Stimulated activated naive B cell treated with anti-CD40 and anti-IgM and Interleukin-4, amounts not matched to agents 10 μg/mL and 1 μg/mL and 100 μg/mL, for 72 hours (primary cell): ENCODE data around the gene TMEM89.

Source experiments
- ATAC-seq, 2 donors: fragments of 150-1000 bp; cut with Tn5 transposase; replicated peaks; 2 replicates each; pipeline ENCODE4 v1.10.0; 2021; ENCODE audit warnings: moderate library complexity in 1 of 2
- DNase-seq: peaks from one replicate; pipeline ENCODE4 v3.0.0; 2021
- H3K27ac Mint-ChIP-seq: one replicate; pipeline ENCODE4 v1.8.0; 2022; ENCODE audit warnings: mild to moderate bottlenecking, mixed read lengths
- H3K27me3 Mint-ChIP-seq, 2 donors: one replicate each; pipeline ENCODE4 v1.8.0; 2022; ENCODE audit warnings: mixed read lengths in 2 of 2
- H3K36me3 Mint-ChIP-seq, 2 donors: one replicate each; pipeline ENCODE4 v1.8.0; 2022; ENCODE audit warnings: mixed read lengths in 2 of 2, mild to moderate bottlenecking in 1 of 2
- H3K4me1 Mint-ChIP-seq, 2 donors: one replicate each; pipeline ENCODE4 v1.8.0; 2022; ENCODE audit warnings: mixed read lengths in 2 of 2, mild to moderate bottlenecking in 1 of 2
- H3K4me3 Mint-ChIP-seq, 2 donors: one replicate each; pipeline ENCODE4 v1.8.0; 2022; ENCODE audit warnings: mild to moderate bottlenecking in 2 of 2, mixed read lengths in 2 of 2, moderate library complexity in 1 of 2
- H3K9me3 Mint-ChIP-seq, 2 donors: one replicate each; pipeline ENCODE4 v1.8.0; 2022; ENCODE audit warnings: mixed read lengths in 2 of 2, mild to moderate bottlenecking in 1 of 2

Gene TMEM89, protein sequence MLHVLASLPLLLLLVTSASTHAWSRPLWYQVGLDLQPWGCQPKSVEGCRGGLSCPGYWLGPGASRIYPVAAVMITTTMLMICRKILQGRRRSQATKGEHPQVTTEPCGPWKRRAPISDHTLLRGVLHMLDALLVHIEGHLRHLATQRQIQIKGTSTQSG

DNA sequence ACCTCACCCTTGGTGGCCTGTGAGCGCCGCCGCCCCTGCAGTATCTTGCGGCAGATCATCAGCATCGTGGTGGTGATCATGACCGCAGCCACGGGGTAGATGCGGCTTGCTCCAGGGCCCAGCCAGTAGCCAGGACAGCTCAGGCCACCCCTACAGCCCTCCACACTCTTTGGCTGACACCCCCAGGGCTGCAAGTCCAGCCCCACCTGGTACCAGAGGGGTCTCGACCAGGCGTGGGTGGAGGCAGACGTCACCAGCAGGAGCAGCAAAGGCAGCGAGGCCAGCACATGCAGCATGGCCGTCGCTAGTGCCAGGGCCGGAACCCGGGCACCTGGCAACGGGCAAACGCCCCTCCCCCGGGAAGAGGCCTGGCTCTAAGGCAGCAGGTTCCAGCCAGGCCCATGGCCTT is at the start of gene TMEM89:
Gene TMEM89, minus strand, starts transcription at position 309 of the 409 bp plus-strand sequence. Its CDS starts 13 bp downstream, at position 296.
- H3K27me3 Mint-ChIP-seq = no peaks in the 10 kb centered on the region
- no peak for DNase-seq
- peaks cover 3 to 9% of the 10 kb centered on the region in 2 donors for H3K9me3 Mint-ChIP-seq
- H3K27ac Mint-ChIP-seq = no peak within 1 kb of the TSS
- H3K4me3 Mint-ChIP-seq = no peak within 1 kb of the TSS
- ATAC-seq = no peak
- peaks cover 4 to 5% of the 10 kb centered on the region in 2 donors for H3K4me1 Mint-ChIP-seq
- H3K36me3 Mint-ChIP-seq = peaks cover 29 to 44% of the 10 kb centered on the region in 2 donors

DNA sequence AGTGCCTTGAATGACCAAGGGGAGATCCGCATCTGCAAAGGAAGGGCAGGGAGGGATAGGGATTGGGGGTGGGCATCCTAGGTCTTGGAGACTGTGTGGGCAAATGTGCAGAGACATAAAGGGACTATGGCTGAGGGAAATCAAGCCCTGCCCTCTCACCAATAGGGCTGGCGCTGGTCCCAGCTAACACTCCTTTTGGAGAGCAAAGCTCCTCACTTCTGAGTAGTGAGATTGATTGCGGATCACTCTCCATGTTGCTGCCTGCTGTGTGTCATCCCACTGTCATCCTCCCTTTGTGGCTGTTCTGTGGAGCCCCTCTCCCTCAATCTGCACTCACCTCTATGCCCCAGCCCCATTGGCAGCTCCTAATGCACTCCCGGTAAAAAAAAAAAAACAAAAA is 43.4 kb upstream of the TMEM89 start:
- DNase-seq (no peak), ATAC-seq (no peak)
- peaks cover 10 to 27% of the 10 kb centered on the region in 2 donors for H3K4me1 Mint-ChIP-seq
- H3K9me3 Mint-ChIP-seq = no peaks in the 10 kb centered on the region
- peaks cover 0 to 11% of the 10 kb centered on the region in 2 donors for H3K36me3 Mint-ChIP-seq
- peak overlapping the region in 1 of 2 donors; percentile 39 for H3K4me3 Mint-ChIP-seq
- no peak overlapping the region for H3K27ac Mint-ChIP-seq
- peaks cover 18 to 53% of the 10 kb centered on the region in 2 donors for H3K27me3 Mint-ChIP-seq

DNA sequence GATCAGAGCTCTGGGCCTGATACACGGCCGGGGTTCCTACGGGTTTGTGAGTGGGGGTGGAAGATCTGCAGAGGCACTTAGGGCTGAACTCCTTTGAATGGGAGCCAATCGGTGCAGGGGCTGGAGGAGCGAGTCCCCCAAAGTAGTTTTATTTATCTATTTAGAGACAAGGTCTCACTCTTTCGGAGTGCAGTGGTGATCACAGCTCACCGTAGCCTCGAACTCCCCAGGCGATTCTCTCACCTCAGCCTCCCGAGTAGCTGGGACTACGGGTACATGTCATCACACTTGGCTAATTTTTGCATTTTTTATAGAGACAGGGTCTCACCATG is 42.7 kb upstream of the TMEM89 start:
- no peak overlapping the region for H3K27ac Mint-ChIP-seq
- H3K4me1 Mint-ChIP-seq = peaks cover 10 to 27% of the 10 kb centered on the region in 2 donors
- DNase-seq = no peak
- peak overlapping the region; percentile 85 to 89 for H3K4me3 Mint-ChIP-seq
- H3K9me3 Mint-ChIP-seq = no peaks in the 10 kb centered on the region
- no peak for ATAC-seq
- H3K36me3 Mint-ChIP-seq = peaks cover 0 to 11% of the 10 kb centered on the region in 2 donors
- peaks cover 25 to 59% of the 10 kb centered on the region in 2 donors for H3K27me3 Mint-ChIP-seq

DNA sequence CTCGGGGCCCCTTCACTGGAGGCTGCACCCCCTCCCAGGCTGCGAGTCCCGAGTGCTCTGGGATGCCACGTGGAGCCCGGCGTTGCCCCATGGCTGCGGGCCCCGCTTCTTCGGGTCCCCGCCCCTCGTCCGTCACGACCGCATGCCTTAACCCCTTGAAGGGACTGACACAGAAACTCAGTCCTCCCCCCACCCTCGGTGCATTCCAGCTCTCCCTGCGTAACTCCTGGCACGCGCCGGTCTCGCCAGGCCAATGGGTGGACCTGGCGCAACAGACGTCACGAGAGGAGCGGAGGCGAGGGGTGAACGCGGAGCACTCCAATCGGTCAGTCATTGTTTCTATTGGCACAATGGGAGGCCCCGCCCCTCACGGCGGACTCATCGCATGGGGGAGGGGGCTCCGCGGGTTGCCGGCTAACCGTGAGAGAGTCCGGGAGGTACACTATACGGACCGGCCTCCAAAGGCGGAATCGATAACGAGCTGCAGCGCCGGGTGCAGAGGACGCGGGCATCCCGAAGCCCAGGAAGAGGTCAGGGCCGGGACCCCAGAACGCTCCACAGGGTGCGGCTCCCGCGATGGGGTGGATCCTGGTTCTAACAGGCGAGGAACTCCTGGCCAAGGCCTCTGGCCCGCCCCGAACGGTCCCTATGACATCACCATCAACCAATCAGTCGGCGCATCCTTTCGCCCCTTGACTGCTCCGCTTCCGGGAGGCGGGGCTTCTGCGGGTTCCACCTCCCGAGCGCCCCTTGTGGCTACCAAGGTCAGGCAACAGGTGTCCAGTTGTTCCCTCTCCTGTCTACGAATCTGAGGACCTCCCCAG is 42.1 kb upstream of the TMEM89 start:
- H3K27me3 Mint-ChIP-seq = peaks cover 30 to 65% of the 10 kb centered on the region in 2 donors
- ATAC-seq (peak; percentile 89 to 90), DNase-seq (peak; percentile 84)
- H3K4me3 Mint-ChIP-seq = peak overlapping the region; percentile 85 to 89
- no peaks in the 10 kb centered on the region for H3K9me3 Mint-ChIP-seq
- H3K36me3 Mint-ChIP-seq = peaks cover 0 to 11% of the 10 kb centered on the region in 2 donors
- peak overlapping the region; percentile 94 for H3K27ac Mint-ChIP-seq
- H3K4me1 Mint-ChIP-seq = peaks cover 10 to 27% of the 10 kb centered on the region in 2 donors

DNA sequence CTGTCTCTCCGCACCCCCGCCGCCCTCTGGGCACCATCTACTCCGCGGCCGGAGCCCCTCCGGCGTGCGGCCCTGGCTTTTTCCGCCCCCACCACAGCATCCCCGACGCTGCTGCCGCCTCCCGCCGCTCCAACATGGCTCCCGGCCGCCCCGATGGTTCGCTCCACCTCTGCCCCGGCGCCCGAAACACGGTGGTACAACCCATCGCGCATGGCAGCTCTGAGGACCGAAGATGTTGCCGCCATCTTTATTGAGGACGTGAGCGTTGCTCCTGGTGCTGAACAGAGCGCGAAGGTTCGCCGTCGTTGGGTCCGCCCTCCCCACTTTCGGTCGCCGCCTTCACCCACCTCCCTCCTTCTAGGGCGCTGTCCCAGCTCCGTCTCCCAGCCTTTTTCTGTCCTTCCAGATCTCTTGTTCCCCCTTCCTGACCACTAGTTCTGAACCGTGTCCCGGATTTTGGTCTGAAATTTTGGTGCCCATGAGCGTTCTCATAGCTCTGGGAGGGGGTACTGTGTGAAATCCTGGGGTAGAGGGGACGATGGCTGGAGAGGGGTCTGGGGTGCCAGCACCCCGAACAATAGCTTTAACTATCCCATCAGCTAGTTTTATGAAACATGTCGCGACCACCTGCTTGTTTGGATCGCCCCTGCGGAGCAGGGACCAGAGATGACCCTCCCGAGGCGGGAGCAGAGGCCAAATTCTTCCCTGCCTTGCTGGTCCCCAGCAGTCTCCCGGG is 41.4 kb upstream of the TMEM89 start, which contains the start of gene CELSR3:
Gene CELSR3, minus strand, starts transcription at position 134 of the 736 bp plus-strand sequence. CDS start 252 bp downstream, outside the sequence.
- Mint-ChIP-seq H3K36me3 (peaks cover 0 to 11% of the 10 kb centered on the region in 2 donors), H3K4me3 (peak within 1 kb of the TSS; percentile 85 to 89), H3K27ac (peak within 1 kb of the TSS; percentile 94), H3K4me1 (peaks cover 10 to 27% of the 10 kb centered on the region in 2 donors), H3K27me3 (peaks cover 33 to 73% of the 10 kb centered on the region in 2 donors), H3K9me3 (no peaks in the 10 kb centered on the region)
- DNase-seq = peak; percentile 36
- ATAC-seq = peak; percentile 8 to 29

DNA sequence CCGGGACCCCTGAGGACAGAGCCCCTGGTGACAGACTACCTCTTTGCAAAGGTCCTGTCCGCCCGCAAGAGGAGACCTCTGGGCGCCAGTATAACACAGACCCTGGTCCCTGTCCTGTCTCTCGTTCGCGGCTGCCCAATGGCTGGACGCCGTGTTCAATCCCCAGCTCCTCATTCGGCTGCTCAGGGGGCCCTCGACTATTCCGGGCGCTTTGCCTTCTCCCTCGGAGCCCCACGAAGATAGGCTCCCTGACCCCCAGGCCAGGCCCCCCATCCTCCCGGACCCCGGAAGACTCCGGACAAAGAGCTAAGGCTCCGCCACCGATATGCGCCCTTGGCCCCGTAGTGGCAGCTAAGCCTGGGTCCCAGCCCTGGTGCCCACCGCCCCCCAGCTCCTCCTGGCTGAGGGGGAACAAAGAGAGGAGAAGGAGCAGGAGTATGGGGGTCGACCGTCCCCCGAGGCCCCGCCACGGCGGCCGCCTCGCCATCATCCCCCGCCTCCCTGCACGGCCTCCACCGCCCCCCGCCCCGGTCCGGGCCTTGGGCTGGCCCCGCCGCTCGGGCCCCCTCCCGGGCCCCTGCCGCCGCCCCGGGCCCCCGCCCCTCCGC is 40.7 kb upstream of the TMEM89 start:
- H3K9me3 Mint-ChIP-seq = no peaks in the 10 kb centered on the region
- DNase-seq = no peak
- no peak overlapping the region for H3K27ac Mint-ChIP-seq
- no peak for ATAC-seq
- peak overlapping the region; percentile 48 to 79 for H3K4me3 Mint-ChIP-seq
- peaks cover 10 to 30% of the 10 kb centered on the region in 2 donors for H3K4me1 Mint-ChIP-seq
- peaks cover 0 to 11% of the 10 kb centered on the region in 2 donors for H3K36me3 Mint-ChIP-seq
- H3K27me3 Mint-ChIP-seq = peaks cover 40 to 80% of the 10 kb centered on the region in 2 donors

DNA sequence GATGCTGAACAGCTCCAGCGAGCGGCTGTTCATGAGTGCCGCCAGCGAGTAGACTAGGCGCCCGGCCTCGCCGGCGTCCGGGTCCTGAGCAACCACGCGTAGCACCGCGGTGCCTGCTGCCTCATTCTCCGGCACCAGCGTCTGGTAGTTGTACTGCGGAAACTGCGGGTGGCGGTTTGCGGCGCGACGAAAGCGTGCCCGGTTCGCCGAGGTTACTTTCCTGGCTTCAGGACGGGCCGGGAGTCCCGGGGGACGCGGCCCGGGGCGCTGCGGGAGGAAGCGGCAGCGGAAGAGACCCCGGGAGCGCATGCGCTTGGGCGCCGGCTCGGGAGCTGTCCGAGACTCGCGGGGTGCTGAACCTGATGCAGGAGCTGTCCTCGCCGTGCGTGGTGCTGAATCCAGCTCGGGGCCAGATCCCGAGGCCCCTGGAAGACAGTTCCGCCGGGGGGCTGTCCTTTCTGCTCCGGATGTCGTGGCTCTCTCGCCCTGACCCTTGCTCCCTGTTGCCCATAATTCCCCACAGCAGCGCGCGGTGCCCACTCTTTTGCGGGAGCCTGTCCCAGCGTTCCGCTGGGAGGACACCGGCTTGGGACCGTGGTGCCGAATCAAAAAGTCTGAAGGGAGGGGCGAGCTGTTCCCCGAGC is 40.1 kb upstream of the TMEM89 start:
- peaks cover 11 to 36% of the 10 kb centered on the region in 2 donors for H3K4me1 Mint-ChIP-seq
- peak; percentile 50 for DNase-seq
- peak; percentile 18 to 29 for ATAC-seq
- peak overlapping the region; percentile 48 to 79 for H3K4me3 Mint-ChIP-seq
- H3K9me3 Mint-ChIP-seq = no peaks in the 10 kb centered on the region
- no peak overlapping the region for H3K27ac Mint-ChIP-seq
- peaks cover 40 to 86% of the 10 kb centered on the region in 2 donors for H3K27me3 Mint-ChIP-seq
- H3K36me3 Mint-ChIP-seq = peaks cover 0 to 11% of the 10 kb centered on the region in 2 donors

DNA sequence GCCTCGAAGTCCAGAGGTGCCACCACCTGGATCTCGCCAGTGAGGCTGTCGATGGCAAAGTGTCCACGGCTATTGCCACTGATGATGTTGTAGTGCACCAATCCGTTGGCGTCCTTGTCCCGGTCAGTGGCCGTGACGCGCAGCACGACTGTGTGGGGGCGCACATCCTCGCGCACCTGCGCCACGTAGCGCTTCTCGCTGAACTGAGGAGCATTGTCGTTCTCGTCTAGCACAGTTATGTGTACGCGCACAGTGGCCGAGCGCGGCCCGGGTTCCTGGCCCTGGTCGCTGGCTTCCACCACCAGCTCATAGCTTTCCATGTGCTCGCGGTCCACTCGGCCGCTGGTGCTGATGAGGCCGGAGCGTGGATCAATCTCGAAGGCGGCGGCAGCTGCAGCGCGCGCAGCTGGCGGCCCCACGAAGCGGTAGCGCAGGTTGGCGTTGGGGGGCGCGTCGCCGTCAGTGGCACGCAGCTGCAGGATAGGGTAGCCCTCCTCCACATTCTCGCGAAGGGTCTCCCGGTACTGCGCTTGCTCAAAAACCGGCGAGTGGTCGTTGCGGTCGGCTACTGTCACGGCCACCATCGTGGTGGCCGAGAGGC is 39.3 kb upstream of the TMEM89 start:
- no peak for DNase-seq
- no peaks in the 10 kb centered on the region for H3K9me3 Mint-ChIP-seq
- H3K27ac Mint-ChIP-seq = no peak overlapping the region
- peaks cover 12 to 39% of the 10 kb centered on the region in 2 donors for H3K4me1 Mint-ChIP-seq
- peaks cover 0 to 11% of the 10 kb centered on the region in 2 donors for H3K36me3 Mint-ChIP-seq
- ATAC-seq = no peak
- H3K4me3 Mint-ChIP-seq = peak overlapping the region; percentile 44 to 61
- H3K27me3 Mint-ChIP-seq = peaks cover 40 to 87% of the 10 kb centered on the region in 2 donors

DNA sequence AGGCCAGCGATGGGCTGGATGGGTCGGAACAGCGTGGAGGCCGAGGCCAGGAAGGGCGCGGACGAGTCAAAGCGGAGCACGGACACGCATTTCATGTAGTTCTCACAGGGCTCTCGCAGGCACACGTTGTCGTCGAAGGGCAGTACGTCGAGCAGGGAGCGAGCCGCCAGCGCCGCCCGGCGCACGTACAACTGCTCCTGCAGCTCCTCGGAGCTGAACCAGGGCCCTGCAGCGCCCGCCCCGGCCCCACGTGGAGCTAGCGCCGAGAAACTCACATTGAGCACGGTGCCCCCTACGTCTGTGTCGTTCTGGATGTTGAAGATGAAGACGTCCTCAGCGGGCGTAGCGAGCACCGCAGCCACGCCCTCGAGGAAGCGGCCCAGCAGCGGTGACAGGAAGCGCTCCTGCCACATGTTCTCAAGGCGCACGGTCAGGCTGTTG is 35.3 kb upstream of the TMEM89 start:
- Mint-ChIP-seq H3K4me3 (peak overlapping the region; percentile 74 to 83), H3K4me1 (peaks cover 7 to 27% of the 10 kb centered on the region in 2 donors), H3K9me3 (no peaks in the 10 kb centered on the region), H3K36me3 (no peaks in the 10 kb centered on the region), H3K27ac (peak overlapping the region; percentile 77), H3K27me3 (peaks cover 22 to 51% of the 10 kb centered on the region in 2 donors)
- no peak for DNase-seq
- ATAC-seq = no peak

DNA sequence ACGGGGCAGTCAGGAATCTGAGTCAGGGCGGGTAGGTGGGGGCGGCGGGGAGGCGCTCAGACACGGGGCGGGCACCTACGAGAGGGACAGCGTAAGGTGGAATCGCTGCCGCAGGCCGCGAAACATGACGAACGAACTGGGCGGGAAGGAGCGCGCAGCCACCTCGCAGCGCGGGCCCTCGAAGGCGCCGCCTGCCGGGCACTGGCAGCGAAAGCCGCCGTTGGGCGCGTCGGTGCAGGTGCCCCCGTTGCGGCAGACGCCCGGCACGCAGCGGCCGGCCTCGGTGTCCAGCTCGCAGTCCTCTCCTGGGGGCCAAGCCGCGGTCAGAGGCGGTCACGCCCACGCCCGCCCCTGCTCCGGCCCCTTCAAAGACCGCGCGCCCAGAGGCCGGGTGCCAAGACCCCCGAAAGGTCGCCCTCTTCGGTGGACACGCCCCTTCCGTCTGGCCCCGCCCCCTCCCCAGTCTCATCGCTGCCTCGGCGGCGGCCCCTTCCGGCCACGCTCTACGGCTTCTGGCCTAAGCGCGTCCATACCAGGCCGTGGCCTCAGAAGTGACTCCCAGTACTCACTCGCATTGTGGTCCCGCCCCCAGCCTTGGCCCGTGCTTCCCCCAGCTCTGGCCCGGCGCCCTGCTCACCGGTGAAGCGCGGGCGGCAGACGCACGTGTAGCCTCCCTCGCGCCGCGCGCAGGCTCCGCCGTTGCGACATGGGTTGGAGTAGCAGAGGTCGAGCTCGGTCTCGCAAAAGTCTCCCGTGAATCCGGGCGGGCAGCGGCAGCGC is 34.7 kb upstream of the TMEM89 start:
- peak; percentile 76 for DNase-seq
- peak overlapping the region; percentile 74 to 83 for H3K4me3 Mint-ChIP-seq
- H3K36me3 Mint-ChIP-seq = no peaks in the 10 kb centered on the region
- peak; percentile 82 to 84 for ATAC-seq
- peaks cover 7 to 22% of the 10 kb centered on the region in 2 donors for H3K4me1 Mint-ChIP-seq
- H3K27ac Mint-ChIP-seq = peak overlapping the region; percentile 77
- H3K27me3 Mint-ChIP-seq = peaks cover 22 to 45% of the 10 kb centered on the region in 2 donors
- H3K9me3 Mint-ChIP-seq = no peaks in the 10 kb centered on the region

DNA sequence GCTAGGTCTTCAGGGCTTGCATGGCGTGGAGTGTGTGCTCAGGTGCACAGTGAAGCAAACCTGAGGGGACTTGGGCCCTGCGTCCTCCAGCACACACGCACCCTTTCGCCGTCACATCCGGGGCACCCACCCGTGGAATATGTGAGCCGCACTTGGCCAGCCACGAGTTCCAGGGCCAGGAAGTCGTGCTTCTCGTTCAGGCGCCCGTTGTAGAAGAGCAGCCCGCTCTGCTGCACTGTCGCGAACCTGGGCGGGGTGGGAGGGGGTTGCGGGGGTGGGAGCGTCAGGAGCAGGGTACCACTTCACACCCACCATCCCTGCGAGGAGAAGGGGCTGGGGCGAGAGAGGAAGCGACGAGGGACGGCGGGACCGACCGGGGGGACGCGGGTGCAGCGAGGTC is 34.0 kb upstream of the TMEM89 start:
- Mint-ChIP-seq H3K4me1 (peaks cover 7 to 22% of the 10 kb centered on the region in 2 donors), H3K4me3 (peak overlapping the region; percentile 66 to 83)
- no peak for DNase-seq

DNA sequence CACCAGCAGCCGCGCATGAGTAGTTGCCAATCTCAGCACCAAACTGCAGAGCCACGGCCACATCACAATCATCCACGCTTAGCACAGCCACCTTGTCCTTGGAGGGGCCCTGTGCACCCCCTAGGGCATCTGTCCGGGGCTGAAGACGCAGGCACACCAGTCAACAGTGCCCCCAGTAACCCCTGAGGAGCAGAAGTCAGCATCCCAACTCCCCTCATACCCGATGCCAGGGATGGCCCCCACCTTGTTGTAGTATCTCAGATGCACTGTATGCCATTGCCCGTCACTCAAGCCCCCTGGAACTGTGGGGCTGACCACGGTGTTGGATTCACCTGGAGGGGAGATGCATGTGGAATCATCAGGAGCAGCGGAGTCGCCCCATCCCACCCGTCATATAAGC is 33.5 kb upstream of the TMEM89 start:
- peak overlapping the region; percentile 66 to 83 for H3K4me3 Mint-ChIP-seq
- H3K27me3 Mint-ChIP-seq = peaks cover 22 to 36% of the 10 kb centered on the region in 2 donors
- DNase-seq (no peak), ATAC-seq (no peak)
- H3K9me3 Mint-ChIP-seq = no peaks in the 10 kb centered on the region
- no peaks in the 10 kb centered on the region for H3K36me3 Mint-ChIP-seq
- peaks cover 7 to 22% of the 10 kb centered on the region in 2 donors for H3K4me1 Mint-ChIP-seq
- no peak overlapping the region for H3K27ac Mint-ChIP-seq

More for the DNA sequence above, 34.0 kb upstream of the TMEM89 start:
- H3K27me3 Mint-ChIP-seq = peaks cover 22 to 41% of the 10 kb centered on the region in 2 donors
- no peaks in the 10 kb centered on the region for H3K9me3 Mint-ChIP-seq
- no peaks in the 10 kb centered on the region for H3K36me3 Mint-ChIP-seq
- ATAC-seq = peak; percentile 46 to 53
- H3K27ac Mint-ChIP-seq = no peak overlapping the region
